LNCaP clone FGC (cell line): ENCODE data around the gene TNNC1.

Source experiments
- DNase-seq: peaks from one replicate; pipeline ENCODE4 v3.0.0-alpha.2; 2011; ENCODE audit warnings: low read depth
- H3K4me3 ChIP-seq: 2 replicates; pipeline ENCODE4 v1.5.1; 2011; ENCODE audit warnings: mild to moderate bottlenecking, low read depth, low read length, control low read depth
- TF ChIP-seq, protein P1 (sequence below): IDR thresholded peaks from 2 replicates; pipeline ENCODE4 v1.5.1; 2012; ENCODE audit warnings: mild to moderate bottlenecking; ENCODE audit not compliant: control insufficient read depth, insufficient read depth; ENCODE audit errors: extremely low read depth

The TNNC1 gene

DNA sequence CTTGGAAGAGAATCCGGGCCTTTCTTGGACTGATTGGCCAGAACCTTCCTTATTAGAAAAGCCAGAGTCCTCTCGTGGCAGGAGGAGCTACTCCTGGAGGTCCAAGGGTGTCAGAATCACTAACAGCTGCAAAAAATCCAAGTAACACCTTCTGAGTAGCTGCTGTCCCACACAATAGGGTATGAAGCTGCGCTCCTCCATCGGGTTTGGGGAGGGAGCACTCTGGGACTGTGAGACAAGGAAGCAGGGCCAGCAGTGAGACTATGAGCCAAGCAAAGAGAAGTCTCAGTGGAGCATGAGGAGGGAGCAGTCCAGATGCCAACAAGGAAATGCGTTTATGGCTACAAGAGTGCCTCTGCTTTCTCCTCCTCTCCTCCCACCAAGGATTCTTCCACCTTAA lies 30.7 kb downstream of the TNNC1 start:
- no peak for DNase-seq
- TF ChIP-seq, protein P1, sequence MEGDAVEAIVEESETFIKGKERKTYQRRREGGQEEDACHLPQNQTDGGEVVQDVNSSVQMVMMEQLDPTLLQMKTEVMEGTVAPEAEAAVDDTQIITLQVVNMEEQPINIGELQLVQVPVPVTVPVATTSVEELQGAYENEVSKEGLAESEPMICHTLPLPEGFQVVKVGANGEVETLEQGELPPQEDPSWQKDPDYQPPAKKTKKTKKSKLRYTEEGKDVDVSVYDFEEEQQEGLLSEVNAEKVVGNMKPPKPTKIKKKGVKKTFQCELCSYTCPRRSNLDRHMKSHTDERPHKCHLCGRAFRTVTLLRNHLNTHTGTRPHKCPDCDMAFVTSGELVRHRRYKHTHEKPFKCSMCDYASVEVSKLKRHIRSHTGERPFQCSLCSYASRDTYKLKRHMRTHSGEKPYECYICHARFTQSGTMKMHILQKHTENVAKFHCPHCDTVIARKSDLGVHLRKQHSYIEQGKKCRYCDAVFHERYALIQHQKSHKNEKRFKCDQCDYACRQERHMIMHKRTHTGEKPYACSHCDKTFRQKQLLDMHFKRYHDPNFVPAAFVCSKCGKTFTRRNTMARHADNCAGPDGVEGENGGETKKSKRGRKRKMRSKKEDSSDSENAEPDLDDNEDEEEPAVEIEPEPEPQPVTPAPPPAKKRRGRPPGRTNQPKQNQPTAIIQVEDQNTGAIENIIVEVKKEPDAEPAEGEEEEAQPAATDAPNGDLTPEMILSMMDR: no peak
- no peak overlapping the region for H3K4me3 ChIP-seq

DNA sequence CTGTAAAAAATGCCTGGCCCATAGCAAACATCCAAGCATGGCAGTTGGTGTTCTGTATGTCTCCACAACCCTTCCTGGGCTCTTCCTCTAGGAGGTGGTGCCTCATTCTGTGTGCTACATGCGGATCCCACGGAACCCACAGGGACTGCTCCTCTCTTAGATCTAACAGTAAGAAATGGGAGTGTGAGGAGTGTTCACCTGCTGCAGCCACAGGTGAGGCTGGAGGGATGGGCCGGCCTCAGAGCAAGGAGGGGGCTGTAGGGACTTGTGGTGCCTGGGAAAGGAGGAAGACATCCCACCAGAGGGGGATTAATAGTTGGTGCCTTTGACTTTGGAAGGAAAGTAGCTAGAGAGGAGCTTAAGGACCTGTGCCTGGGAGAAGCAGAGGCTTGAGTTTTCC lies 31.2 kb downstream of the TNNC1 start:
- no peak overlapping the region for H3K4me3 ChIP-seq
- TF ChIP-seq, protein P1: no peak
- DNase-seq: no peak

GRCh38 chr3:52420388-52420787 lies 33.5 kb downstream of the TNNC1 start:
- no peak for DNase-seq
- TF ChIP-seq, protein P1: no peak
- H3K4me3 ChIP-seq: no peak overlapping the region

DNA sequence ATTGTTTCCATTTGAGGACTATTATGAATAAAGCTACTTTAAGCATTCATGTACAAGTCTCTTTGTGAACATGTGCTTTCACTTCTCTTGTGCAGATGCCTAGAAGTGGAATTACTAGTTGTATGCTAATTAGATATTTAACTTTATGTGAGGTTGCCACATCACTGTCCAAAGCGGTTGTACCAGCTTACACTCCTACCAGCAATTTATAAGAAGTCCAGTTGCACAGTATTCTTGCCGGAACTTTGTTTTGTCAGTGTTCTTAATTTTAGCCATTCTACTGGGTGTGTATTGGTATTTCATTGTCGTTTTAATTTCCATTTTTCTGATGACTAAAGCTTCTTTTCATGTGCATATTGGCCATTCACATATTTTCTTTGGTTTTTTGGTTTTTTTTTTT lies 38.0 kb downstream of the TNNC1 start:
- no peak overlapping the region for H3K4me3 ChIP-seq
- no peak for DNase-seq
- TF ChIP-seq, protein P1: no peak

GRCh38 chr3:52408466-52408865 lies 45.4 kb downstream of the TNNC1 start:
- H3K4me3 ChIP-seq: peak overlapping the region; percentile 100
- DNase-seq: no peak
- TF ChIP-seq, protein P1: no peak

- DNase-seq: no peak
- H3K4me3 ChIP-seq: no peak overlapping the region
- TF ChIP-seq, protein P1: no peak
Observed at GRCh38 chr3:52407779-52408178, 46.1 kb downstream of the TNNC1 start.

DNA sequence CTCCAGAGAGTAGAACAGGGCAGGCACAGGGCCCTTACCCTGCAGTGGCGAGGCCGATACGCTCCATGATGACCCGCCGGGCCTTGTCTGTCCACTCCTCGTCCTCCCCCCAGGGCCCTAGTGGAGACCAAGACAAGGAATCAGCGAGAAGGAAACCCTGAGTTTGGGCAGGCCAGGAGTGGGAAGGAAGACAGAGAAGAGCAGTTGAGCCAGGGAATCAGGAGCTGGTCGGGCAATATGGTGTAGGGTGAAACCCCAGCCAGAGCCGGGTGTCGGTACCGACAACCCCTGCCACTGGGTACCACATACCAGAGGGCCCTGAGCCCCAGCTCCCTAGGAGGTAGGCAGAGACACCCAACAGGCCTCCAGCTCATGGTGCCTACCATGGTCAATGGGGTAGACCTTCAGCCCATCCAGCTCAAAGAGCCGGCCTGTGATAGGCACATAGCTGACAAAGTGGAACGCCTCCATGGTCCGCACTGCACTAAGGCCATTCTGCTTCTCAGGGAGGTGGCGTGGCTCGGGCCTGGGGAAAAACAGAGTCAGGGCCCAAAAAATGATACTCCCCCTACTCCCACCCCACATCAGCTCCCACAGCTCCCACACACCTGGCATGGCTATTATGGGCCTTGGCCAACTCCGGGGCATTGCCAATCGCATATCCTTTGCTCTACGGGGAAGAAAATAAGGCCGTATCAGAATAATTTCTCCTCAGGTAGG lies 46.9 kb downstream of the TNNC1 start:
- no peak overlapping the region for H3K4me3 ChIP-seq
- TF ChIP-seq, protein P1: no peak
- no peak for DNase-seq
